Right atrium auricular region (tissue), 2 donors: ENCODE results near the gene DNAH2. TPM values are rescaled to one million over a fixed set of nuclear protein-coding genes. Genes with fewer than 3 reads are reported as not detected.

Source experiments
- DNase-seq: peaks from one replicate; pipeline ENCODE4 v3.0.0-alpha.2; 2019; ENCODE audit warnings: low spot score
- H3K27ac ChIP-seq, 2 donors: fragments of 200-600 bp; sonication (generic); 1 replicate in 1 of 2; 2 replicates in 1 of 2; pipeline ENCODE4 v1.5.1; 2016 to 2019
- H3K27me3 ChIP-seq, 2 donors: fragments of 200-600 bp; sonication (generic); one replicate each; pipeline versions ENCODE4 v1.5.1 to v1.6.0; 2017 to 2019
- H3K36me3 ChIP-seq: fragments of 200-600 bp; sonication (generic); one replicate; pipeline ENCODE4 v1.5.1; 2016
- H3K4me1 ChIP-seq, 2 donors: fragments of 200-600 bp; sonication (generic); one replicate each; pipeline versions ENCODE4 v1.5.1 to v1.6.0; 2017 to 2019
- H3K4me3 ChIP-seq, 2 donors: fragments of 200-600 bp; sonication (generic); 1 replicate in 1 of 2; 2 replicates in 1 of 2; pipeline ENCODE4 v1.5.1; 2017 to 2019; ENCODE audit warnings: mild to moderate bottlenecking in 1 of 2, moderate library complexity in 1 of 2
- H3K9me3 ChIP-seq, 2 donors: fragments of 200-600 bp; sonication (generic); one replicate each; pipeline ENCODE4 v1.5.1; 2019
- total RNA-seq, 2 donors: library from RNA; depleted of rRNA; stranded (reverse); fragments of >200 nt; gene quantifications; one replicate each; pipeline ENCODE4 v1.1.0, GENCODE V29; 2016
- TF ChIP-seq, protein P1 (sequence below), 2 donors: fragments of 200-600 bp; sonication (generic); IDR thresholded peaks; one replicate each; pipeline ENCODE4 v1.5.1; 2019; ENCODE audit warnings: antibody characterized with exemption in 2 of 2

DNAH2 gene
- total RNA-seq, 2 donors from 2014 or later = 0.08 TPM; not detected in 1

DNA sequence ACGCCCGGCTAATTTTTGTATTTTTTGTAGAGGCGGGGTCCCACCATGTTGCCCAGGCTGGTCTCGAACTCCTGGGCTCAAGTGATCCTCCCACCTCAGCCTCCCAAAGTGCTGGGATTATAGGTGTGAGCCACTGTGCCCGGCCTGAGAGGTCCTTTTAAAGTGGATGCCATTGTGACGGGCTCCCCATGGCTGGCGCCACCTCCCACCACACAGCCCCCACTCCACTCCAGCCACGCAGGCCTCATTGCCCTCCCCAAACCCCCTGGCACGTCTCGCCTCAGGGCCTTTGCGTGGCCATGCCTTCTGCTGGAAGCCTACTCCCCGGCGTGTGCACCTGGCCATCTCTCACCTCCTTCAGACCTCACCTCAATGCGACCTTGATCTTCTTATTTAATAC lies 104.6 kb downstream of the DNAH2 start:
- no peaks in the 10 kb centered on the region for H3K27me3 ChIP-seq
- no peaks in the 10 kb centered on the region for H3K4me1 ChIP-seq
- no peak for DNase-seq
- no peak overlapping the region for H3K4me3 ChIP-seq
- H3K9me3 ChIP-seq = no peaks in the 10 kb centered on the region
- TF ChIP-seq, protein P1, sequence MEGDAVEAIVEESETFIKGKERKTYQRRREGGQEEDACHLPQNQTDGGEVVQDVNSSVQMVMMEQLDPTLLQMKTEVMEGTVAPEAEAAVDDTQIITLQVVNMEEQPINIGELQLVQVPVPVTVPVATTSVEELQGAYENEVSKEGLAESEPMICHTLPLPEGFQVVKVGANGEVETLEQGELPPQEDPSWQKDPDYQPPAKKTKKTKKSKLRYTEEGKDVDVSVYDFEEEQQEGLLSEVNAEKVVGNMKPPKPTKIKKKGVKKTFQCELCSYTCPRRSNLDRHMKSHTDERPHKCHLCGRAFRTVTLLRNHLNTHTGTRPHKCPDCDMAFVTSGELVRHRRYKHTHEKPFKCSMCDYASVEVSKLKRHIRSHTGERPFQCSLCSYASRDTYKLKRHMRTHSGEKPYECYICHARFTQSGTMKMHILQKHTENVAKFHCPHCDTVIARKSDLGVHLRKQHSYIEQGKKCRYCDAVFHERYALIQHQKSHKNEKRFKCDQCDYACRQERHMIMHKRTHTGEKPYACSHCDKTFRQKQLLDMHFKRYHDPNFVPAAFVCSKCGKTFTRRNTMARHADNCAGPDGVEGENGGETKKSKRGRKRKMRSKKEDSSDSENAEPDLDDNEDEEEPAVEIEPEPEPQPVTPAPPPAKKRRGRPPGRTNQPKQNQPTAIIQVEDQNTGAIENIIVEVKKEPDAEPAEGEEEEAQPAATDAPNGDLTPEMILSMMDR (IDR thresholded peaks at IDR 0.05) = no peak
- no peaks in the 10 kb centered on the region for H3K36me3 ChIP-seq
- H3K27ac ChIP-seq = no peak overlapping the region

DNA sequence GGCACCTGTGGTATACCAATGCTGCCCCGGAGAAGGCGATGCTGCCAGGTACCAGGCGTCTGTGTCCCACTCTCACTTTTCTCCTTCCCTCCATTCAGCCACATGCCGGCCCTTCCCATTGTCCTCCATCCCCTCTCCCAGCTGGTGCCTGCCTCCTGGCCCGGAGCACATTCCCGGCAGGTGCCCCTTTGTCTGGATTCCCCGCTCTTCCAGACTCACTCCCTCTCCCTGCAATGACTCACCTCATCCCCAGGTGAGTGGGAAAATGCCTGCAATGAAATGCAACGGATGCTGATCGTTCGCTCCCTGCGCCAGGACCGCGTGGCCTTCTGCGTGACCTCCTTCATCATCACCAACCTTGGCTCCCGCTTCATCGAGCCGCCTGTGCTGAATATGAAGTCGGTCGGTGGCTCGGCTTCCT lies 106.0 kb downstream of the DNAH2 start:
- Histone ChIP-seq H3K9me3 (no peaks in the 10 kb centered on the region), H3K4me1 (no peaks in the 10 kb centered on the region), H3K27ac (no peak overlapping the region), H3K4me3 (no peak overlapping the region), H3K36me3 (no peaks in the 10 kb centered on the region), H3K27me3 (no peaks in the 10 kb centered on the region)
- TF ChIP-seq, protein P1 (IDR thresholded peaks at IDR 0.05) = no peak
- DNase-seq = no peak

DNA sequence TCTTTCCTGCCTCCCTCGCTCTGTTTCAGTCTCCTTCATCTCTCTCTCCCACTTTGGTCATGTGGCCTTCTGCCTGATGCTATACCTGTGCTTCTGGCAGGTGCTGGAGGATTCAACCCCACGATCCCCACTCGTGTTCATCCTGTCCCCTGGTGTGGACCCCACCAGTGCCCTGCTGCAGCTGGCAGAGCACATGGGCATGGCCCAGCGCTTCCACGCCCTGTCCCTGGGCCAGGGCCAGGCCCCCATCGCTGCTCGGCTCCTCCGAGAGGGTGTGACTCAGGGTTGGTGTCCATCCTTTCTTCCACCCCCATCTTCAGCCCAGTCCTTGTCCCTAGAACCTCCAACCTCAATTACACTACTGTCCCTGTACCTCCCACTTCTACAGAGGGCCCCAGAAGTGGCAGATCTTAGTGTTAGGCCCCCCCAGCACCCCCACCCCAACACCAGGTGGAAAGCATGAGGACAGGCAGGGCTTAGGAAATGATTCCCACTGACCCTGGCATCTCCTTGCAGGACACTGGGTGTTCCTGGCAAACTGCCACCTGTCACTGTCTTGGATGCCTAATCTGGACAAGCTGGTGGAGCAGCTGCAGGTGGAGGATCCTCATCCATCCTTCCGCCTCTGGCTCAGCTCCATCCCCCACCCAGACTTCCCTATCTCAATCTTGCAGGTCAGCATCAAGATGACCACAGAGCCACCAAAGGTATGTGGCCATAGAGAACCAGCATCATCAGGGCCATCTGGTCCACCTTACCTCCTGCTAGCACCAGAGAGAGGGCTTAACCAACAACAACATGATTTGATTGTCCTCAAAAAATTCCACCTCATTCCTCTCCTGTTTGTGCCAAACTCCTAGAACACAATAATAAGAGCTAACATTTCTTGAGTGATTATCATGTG lies 106.7 kb downstream of the DNAH2 start:
- Histone ChIP-seq H3K9me3 (no peaks in the 10 kb centered on the region), H3K4me1 (no peaks in the 10 kb centered on the region), H3K4me3 (no peak overlapping the region), H3K27me3 (no peaks in the 10 kb centered on the region), H3K36me3 (no peaks in the 10 kb centered on the region), H3K27ac (no peak overlapping the region)
- no peak for DNase-seq
- TF ChIP-seq, protein P1 (IDR thresholded peaks at IDR 0.05) = no peak

DNA sequence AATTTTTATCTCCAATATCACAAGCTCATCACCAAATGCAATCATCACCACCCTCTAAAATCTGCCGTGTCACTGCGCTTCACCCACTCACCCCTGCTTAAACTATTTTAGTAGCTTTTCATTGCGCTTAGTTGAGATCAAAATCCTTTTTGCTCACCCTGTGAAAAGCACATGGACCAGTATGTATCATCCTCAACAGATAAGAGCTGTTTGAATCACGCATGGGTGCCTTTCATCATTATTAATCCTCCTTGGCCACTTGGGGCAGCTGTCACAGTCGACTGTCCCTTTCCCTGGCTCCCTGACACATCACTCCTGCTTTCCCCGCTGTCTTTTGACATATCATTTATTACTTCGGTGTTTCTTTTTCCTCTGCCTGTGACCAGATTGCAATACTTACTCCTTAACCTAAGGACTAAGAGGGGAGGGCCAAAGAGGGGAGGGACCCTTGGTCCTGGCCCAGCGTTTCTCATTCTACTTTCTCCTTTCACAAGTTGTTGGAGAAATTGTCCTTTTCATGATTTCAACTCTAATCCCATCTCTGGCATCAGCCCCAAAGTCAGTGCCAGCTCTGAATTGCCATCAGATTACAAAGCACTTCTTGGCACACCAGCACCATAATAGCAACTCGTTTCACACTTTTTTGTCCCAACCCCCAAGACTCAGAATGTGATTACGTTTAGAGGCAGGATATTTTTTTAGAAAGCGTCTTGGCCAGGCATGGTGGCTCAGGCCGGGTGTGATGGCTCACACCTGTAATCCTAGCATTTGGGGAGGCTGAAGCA lies 107.9 kb downstream of the DNAH2 start:
- TF ChIP-seq, protein P1 (IDR thresholded peaks at IDR 0.05) = no peak
- no peak overlapping the region for H3K4me3 ChIP-seq
- no peaks in the 10 kb centered on the region for H3K4me1 ChIP-seq
- no peak overlapping the region for H3K27ac ChIP-seq
- no peaks in the 10 kb centered on the region for H3K27me3 ChIP-seq
- no peak for DNase-seq
- H3K36me3 ChIP-seq = no peaks in the 10 kb centered on the region
- H3K9me3 ChIP-seq = no peaks in the 10 kb centered on the region

DNA sequence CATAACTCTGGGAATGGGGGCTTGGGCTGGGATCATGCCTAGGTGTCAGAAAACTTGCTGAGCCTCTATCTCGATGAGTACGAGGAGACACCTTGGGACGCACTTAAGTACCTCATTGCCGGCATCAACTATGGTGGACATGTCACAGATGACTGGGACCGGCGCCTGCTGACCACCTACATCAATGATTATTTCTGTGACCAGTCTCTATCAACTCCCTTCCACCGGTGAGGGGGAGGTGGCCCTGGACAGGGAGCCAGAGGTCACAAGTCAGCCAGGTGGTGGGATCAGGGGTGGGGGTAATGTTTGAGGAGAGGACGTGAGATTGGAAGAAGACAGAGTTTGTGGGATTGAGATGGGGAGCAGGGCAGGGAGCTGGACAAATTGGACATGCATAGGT lies 113.1 kb downstream of the DNAH2 start:
- no peak for DNase-seq
- no peak overlapping the region for H3K27ac ChIP-seq

More for the DNA sequence above, 113.1 kb downstream of the DNAH2 start:
- peaks cover 0 to 10% of the 10 kb centered on the region in 2 donors for H3K4me1 ChIP-seq
- TF ChIP-seq, protein P1 (IDR thresholded peaks at IDR 0.05) = no peak
- no peaks in the 10 kb centered on the region for H3K36me3 ChIP-seq
- H3K27me3 ChIP-seq = no peaks in the 10 kb centered on the region
- H3K9me3 ChIP-seq = no peaks in the 10 kb centered on the region
- no peak overlapping the region for H3K4me3 ChIP-seq
